GM21786 (cell line): ENCODE measurements around the gene OR4A47.
"Not testable (repeated sequence)": the region's sequence is repeated elsewhere in the genome, so short reads cannot be mapped to it uniquely, and the experiment has no call there.

Experiments used
- ATAC-seq: cut with Tn5 transposase; IDR thresholded peaks from one replicate; pipeline ENCODE4 v1.9.1; 2021; ENCODE audit not compliant: unreplicated experiment

Gene OR4A47, protein sequence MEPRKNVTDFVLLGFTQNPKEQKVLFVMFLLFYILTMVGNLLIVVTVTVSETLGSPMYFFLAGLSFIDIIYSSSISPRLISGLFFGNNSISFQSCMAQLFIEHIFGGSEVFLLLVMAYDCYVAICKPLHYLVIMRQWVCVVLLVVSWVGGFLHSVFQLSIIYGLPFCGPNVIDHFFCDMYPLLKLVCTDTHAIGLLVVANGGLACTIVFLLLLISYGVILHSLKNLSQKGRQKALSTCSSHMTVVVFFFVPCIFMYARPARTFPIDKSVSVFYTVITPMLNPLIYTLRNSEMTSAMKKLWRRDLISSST

DNA sequence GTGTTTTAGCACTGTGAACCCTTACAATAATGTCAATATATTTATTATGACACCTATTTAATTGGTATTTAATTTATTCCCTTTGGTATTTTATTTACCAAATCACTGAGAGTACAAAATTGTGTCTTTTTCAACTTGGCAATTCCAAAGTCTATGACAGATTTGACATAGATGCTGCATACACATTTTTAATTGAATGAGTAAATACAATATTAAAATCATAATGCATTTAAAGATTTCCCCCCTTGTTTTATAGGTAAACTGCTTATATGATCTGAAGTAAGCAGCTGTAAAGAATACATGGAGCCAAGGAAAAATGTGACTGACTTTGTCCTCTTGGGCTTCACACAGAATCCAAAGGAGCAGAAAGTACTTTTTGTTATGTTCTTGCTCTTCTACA is at the start of gene OR4A47:
Gene OR4A47 (plus strand): TSS at position 301 of the 400 bp plus-strand sequence. CDS start 0 bp downstream, at position 301.
- ATAC-seq: not testable (repeated sequence)

DNA sequence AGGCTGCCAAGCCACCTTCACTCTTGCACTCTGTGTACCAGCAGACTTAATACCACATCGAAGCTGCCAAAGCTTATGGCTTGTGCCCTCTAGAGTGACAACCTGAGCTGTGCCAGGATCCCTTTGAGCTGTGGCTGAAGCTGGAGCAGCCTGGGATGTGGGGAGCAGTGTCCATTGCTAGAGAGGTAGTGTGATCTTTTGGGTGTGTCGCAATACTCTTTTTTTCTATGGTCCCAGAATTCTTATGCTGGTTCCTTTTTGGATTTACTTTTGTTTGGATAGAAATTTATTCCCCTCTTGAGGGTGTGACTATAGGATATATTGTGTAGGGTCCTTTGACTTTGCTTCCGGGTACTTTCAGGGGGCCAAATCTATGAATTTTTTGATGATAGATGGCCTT is 32.7 kb upstream of the OR4A47 start:
- ATAC-seq: not testable (repeated sequence)

DNA sequence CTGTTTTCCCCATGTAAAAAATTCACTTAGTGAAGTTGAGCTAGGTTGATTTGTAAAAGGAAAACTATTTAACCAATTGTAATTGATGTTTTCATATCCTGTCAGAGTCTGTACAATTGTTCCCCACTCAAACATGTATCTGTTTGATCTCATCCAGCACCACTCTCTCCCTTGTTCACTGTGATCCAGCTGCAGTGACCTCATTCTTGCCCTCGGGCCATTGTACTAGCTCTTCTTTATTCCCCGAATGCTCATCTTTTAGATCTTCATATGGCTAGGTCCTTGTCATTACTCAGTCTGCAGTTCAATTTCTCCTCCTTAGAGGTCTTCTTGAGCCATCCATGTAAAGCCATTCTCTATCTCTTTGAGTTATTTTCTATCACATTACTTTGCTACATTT is 14.6 kb upstream of the OR4A47 start:
- not testable (repeated sequence) for ATAC-seq

DNA sequence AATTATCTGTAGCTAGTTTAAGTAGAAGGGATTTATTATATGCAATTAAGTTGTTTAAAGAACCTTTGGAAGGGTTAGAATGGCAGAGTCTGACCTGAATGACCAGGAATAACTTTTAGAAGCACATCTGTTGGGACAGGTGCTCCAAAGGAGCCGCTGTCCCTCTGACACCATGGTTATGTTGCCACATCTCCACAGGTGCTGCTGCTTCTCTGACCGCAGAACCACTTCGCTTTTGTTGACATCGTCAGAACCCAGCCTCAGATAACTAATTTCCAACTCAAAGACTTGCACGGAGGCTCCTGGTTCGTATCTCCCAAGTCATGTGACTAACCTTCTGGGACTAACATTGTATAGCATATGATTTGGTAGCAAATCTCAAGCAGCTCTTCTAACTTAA is 13.9 kb upstream of the OR4A47 start:
- not testable (repeated sequence) for ATAC-seq

DNA sequence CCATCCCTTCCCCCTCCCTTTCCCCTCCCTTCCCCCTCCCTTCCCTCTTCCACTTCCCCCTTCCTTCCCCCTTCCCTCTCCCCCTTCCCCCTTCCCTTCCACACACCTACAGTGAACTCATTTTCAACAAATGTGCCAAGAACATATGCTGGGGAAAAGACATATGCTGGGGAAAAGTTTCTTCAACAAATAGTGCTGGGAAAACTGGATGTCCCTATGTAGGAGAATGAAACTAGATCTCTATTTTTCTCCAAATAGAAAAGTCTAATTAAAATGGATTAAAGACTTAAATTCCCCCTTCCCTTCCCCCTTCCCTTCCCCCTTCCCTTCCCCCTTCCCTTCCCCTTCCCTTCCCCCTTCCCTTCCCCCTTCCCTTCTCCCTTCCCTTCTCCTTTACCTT is 17.6 kb downstream of the OR4A47 start:
- ATAC-seq: not testable (repeated sequence)

DNA sequence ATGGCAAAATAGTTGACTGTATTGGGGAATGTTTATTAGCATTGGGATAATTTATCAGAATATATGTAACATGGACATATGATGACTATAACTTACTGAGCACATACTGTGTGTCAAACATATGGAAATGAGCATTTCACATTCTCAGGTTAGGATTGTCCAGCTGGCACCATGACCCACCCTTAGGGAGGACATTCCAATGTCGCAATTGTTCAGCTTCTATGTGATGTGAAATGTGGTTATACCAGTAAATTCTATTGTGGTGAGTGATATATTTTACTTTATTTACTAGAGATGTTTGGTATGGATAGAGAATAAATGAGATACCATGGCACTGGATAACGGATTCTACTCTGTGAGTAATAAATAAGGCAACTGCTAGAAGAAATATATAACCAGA is 50.4 kb downstream of the OR4A47 start:
- no peak for ATAC-seq
